ENCODE data around the gene PDGFA.

PDGFA gene

DNA sequence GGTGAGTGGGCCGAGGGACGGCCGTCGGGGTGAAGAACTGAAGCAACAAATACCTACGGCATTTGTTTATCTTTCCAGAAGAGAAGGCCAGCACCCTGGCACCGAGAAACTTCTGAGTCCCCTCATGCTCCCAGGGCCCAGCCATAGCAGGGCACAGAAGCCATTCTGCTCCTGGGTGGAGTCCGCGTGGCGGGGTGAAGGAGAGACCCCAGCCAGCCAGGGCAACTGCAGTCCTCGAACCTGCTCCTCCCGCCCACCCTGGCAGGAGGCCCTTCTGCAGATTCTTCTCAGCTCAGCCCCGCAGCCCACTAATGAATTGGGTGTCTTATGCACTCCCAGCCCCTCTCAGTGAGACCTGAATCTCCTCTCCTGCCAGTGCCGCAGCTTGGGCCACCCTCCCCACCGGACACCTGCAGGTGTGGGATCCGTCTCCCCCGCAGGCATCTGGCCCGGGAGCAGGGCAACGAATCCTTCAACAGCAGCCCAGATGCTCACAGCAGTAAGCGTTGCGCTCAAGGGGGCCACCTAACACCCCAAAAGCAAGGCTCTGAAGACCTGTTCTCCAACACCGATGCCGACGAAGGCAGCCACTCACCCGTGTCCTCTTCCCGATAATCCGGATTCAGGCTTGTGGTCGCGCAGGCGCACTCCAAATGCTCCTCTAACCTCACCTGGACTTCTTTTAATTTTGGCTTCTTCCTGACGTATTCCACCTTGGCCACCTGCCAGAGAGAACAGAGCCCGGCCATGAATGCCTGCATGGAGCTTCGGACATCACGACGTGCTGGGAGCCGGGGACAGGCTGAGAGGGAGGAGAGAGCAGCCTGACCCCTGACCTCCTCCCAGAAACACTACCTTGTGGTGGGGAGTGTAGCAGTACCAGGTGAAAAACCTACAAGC is 18.9 kb downstream of the PDGFA start:
- DNase-seq: no peak

DNA sequence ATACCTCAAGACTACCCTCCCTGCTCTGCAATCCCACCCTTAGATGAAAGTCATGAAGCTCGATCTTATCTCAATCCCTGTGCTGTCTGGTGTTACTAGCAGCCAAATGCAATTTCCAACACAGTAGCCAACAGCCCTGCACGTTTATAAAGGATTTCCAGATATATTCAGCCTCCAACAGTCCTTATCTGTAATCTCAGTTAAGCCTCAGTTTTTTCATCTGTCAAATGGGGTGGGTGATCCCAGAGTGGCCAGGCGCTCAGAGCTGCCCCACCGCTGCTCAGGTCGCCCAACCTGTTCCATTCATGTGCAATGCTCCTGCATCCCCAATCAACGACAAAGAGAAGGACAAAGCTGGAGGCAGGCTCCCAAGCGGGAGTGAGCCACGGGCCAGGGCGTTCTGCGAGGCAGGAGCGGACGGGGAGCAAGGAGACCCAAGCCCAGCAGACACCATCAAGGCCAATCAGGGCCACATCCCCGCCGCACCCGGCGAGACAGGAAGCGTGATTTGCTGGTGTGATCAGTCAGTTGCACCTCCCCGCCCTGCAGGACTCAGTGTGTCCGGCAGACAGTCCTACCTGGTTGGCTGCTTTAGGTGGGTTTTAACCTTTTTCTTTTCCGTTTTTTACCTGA is 19.7 kb downstream of the PDGFA start:
- no peak for DNase-seq

DNA sequence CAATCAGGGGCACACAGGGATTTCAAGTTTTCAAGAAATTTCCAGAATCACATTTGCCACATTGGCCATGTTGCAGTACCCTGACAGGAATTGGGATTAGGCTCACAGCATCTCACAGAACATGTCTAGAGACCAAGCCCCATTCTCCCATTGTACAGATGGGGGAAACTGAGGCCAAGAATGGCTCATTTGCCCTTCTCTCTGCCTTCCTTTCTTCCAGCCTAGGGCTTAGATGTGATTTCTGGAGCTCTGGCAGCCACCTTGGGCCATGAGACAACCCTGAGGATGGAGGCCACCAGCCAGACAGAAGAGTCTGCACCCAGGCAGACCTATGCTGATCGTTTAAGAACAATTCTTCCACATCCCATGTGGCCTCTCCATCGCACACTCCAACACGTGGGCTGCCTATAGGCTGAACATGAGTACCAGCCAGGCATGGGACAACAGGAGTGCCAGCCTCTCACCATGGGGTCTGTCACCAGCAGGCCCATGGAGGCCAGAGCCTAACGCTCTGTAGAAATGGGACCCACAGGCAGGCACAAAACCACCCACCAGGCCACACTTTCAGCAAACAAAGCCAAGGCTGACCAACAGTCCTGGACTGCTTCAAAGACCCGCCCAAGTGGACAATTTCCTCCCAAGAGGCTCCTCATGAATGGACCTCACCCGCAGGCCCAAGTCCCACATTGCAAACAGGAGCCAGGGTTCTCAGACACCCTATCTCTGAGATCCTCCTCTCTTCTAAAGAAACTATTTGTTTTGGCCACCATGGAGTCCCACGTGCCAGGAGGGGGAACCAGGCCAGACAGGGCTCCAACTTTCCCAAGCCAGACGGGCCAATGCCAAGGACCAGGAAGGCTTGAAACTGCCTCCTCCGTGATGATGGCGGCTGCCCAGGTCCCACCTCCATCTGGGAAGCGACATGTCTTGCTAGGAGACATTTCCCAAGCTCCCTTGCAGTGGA is 20.7 kb downstream of the PDGFA start:
- DNase-seq: no peak

DNA sequence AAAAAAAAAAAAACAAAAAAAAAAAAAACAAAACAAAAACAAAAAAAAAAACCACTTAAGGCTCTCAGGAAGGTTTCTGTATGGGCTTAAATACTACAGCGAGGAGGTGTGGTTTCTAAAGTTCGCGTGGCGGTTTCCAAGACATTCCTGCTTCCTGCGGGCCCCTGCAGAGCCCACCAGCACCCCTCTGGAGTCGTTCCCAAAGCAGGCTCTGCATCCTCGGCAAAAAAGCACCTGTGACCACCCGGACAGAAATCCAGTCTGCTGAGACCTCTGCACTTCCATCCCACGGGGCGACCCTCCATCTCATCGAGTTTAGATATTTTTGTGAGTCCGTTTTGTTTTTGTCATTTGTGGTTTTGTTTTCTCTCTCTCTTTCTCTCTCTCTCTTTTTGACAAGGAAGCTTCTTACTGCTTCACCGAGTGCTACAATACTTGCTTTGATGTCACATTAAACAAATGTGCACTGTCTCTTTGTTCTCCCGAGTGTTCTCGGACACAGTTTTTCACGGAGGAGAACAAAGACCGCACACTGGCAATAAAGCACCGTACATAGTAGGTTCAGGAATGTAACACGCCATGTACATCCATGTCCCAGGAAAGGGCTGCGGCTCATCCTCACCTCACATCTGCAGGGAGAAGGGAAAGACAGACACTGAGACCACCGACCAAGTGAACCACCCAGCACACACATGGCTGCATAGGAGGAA is 21.5 kb downstream of the PDGFA start:
- DNase-seq: no peak

DNA sequence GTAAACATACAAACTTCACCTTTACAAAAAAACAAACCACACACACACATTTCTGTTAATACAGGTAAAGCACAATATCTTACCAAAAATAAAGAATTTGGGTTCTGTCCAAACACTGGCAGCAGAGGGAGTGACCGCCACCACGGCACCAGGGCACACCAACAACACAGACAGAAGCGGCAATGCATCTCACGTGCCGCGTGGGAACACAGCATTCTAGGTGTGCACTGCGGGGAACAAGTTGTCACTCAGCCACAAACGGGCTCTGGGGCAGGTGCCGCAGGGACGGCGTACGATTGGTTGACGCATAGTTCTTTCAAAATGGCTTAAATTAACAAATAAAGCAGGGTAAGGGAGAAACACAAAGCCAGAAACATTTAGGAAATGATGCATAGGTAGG is 22.3 kb downstream of the PDGFA start:
- DNase-seq: no peak

DNA sequence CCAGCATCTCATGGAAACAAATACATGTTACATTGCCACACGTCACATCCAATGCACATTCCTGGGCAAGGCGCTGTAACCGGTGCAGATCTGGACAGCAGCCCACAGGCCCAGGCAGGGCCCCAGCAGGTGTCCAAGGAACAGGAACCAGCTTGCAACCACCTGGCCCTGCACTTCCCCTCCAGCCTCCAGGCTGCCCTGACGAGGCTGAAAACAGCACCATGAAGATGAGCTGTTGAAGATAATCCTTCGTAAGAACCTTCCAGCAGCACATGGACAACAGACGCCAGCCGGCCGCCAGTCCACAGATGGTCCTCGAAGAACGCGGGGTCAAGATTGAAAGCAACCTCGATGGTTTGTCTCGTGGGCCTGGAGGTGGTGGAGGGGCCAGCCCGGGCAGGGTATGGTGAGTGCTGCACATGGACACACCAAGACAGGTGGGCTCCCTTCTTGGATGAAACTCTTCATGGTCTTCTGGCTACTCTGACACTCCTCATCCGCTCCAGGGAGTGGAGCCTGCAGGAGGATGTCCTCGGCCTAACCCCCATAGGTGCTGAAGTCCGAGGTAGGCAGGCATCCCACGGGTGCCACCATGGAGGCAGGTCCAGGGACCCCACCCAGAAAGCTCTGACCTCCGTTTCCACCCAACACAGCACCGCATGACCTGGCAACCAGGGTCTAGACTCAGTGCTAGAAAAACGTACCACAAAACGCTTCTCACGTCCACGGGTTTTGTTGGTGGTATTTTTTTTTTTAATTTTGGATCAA is 22.9 kb downstream of the PDGFA start:
- no peak for DNase-seq

DNA sequence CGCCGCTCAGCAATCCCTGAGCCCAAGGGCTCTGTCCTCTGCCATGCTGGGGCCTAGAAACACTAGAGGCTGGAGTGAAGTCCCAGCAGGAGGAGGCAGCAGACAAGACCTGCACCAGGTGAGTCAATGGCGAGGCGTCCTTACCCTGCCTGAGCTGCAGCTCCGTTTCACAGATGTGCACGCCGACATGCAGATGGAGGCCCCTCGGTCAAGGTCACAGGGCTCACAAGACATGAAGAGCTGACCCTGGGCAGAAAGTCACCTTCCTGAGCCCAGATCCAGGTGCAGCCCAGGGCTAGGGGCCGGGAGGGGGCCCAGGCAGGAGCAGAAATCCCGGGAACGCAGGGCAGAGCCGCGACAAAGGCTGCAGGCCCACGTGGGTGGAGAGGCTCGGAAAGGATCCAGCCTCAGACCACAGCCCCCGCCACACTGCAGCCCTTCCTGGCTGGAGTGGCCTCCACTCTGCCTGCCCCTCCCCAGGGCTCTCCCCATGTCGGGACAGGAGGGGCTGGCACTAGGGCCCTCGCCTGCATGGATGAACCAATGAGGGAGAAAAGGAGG is 23.8 kb downstream of the PDGFA start:
- no peak for DNase-seq

DNA sequence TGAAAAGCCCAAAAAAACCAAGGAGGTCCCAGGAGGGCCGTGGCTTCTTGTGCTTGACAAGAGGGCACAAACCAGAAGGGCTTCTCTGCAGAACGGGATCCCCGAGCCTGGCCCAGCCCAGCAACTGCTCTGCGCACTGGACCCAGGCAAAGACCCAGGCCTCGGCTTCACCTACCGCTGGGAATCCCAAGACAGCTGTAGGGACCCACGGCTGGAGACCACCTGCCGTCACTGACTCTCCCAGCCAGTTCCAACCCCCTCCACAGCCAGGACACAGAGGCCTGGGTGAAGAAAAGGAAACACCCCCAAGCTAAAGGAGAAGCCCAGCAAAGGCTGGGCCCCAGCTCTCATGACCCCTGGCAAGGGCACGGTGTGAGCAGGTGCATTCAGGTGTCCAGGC is 24.3 kb downstream of the PDGFA start:
- no peak for DNase-seq

DNA sequence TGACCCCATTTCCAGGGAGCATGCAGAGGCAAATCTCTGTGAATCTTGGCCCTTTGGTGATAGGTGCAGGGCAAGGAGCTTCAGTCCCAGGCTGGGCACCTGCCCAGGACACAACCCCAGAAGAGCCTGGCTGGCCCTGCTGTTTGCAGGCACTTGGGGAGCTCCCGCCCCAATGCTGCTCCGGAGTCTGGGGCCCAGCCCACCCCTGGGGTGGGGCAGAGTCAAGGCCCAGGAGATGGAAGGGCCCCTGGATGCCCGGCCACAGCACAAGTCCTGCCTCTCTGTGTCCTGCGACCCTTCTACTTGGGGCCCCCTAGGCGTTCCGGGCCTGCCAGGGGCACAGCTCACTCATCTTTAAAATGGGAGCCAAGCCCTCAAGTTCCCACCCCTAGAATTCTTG is 24.7 kb downstream of the PDGFA start:
- no peak for DNase-seq

DNA sequence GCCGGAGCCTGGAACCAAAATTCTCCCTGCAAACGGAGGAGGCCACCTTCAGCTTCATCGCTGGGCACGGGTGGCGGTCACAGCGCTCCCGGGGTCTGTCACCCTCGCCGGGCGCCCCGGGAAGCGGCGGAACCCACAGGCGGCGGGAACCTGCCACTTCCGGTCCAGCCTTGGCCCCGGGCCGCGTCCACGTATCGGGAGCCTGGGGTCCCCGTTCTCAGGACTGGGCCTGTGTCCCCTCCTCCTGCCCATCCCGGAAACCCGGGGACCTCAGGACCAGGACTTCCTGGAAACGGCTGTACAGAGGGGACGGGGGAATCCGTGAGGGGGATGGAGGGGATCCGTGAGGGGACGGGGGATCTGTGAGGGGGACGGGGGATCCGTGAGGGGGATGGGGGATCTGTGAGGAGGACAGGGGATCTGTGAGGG is 25.4 kb downstream of the PDGFA start:
- DNase-seq: no peak

DNA sequence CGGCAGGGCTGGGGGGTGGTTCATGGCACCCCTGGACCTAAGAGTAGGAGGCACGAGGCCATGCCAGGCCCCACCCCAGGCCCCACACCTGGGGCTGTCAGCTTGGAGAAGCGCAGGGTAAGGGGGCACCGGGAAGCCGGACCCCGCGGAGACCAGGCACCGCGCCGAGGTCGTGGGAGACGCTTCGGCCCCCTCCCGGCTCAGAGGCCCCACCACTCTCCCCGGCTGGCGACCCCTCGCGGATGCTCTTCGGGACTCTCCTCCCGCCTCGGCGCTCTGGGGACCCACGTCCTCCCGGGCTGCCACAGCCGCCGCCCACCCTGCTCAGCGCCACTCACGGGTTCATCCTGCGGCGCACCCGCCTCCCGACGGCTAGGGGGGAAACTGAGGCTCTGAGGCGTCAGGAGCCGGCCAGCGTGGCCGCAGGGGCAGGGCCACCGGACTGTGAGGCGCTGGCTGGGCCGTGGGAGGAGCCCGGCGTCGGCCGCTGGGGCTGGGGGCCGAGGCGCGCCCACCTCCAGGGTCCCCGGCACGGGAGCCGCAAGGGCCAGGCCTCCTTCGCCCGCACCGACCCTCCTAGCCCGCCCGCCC is 25.9 kb downstream of the PDGFA start:
- DNase-seq: no peak

DNA sequence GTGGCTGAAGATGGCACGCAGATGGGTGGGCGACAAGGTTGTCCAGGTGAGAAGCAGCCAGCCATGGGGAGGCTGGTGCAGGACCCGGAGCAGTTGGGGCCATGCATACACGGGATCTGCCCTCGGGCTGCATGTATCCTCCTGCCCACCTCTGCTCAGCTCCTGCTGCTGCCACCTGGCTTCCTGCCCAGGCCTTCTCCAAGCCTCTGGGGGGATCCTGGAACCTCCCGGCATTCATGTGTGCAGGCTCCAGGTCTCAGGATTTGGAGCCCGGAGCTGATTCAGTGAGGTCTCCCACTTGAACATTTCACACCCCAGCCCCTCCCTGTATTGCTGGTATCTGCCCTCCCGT is 27.0 kb downstream of the PDGFA start:
- DNase-seq: no peak

DNA sequence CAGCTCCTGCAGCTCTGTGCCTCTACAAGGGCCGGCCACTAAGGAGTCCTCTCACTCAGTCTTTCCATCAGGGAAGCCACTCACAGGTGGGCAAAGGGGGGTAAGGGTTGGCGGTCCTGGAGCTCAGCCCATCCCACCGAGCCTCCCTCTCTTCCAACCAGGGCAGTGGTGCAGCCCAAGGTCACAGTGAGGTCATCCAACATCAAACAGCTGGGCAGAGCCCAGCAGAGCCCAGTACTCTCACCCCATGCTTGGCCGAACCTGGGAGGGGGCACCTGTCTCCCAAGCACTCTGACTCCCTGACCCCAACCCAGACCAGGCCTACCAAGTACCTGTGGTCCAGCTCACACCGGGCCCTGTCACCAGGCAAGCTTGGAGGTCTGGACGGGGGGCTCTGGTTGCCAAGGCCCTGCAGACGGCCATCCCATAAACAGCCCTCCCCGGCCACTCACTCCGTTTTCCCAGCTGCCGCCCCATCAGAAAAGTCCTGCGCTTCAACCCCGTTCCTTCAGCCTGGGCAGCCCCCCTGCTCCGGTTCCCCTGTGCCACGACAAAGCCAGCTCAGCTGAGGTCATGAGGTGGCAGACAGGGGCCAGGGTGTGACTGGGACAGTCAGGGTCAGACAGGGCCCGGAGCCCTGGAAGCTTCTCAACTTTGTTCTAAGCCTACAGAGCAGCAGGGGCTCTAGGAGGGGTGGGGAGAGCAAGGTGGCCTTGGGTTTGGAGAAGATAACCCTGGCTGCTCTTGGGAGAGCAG is 27.5 kb downstream of the PDGFA start:
- DNase-seq: no peak

DNA sequence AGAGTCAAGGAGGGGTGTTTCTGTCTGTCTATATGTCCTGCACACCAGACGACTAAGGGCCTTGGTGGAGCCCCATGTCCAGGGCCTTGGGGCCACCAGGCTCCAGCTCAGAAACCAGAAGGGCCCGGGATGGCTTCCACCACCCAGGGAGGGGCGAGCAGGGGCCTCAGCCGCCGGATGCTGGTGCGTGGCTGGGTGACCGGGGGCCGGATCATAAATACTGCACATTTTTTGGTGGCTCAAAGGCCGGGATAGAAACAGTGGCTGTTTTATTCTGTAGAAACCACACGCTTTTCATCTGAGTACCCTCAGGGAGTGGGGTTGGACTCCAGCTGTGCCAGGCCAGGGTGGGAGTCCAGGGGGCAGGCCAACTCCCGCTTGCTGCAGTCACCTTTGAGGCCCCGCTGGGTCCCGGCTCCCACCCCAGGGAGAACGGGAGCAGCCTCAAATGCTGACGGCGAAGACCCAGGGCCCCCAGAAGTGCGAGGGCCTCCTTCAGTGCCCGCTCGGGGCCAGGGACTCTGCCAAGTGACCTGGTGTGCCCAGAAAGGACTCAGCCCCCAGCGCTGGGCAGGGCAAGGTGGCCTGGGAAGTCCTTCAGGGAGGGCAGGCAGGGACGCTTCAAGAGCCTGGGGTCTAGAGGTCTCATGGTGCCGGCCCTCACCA is 28.2 kb downstream of the PDGFA start:
- DNase-seq: no peak

DNA sequence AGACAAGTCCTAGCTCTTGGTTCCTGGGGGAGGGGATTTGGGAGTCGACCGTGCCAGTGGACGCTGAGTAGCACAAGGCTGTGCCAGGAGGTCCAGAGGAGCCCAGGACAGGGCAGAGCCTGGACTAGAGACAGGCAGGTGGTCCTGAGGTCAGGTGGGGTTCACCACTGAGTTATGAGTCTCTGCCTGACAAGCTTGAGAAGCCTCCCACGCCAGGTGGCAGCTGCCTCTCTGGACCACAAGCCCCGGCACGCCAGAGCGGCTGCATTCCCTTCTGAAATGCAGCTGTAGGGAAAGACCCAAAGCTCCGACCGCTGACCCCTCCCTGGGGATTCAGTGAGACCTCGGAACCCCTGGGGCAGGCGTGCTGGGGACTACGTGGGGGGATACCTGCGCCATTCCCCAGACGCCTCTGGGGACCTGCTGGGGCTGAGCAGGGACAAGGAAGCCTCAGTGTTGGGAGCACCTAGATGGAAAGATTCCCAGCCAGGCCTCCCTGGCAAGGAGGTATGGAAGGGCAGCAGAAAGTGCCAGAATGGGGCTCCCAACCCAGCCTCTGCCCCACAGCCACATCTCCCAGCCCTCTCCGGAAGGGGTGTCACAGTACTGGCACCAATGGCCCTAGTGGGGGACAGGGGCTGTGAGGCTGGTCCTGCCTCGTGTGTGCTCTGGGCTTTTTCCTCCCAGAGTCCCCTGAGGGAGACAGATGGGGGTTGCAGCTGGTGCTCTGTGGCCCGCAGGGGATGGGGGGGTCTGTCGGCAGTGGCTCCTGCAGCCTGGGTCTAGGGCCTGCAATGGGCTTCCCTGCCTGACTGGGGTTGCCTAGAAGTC is 29.0 kb downstream of the PDGFA start:
- DNase-seq: no peak

DNA sequence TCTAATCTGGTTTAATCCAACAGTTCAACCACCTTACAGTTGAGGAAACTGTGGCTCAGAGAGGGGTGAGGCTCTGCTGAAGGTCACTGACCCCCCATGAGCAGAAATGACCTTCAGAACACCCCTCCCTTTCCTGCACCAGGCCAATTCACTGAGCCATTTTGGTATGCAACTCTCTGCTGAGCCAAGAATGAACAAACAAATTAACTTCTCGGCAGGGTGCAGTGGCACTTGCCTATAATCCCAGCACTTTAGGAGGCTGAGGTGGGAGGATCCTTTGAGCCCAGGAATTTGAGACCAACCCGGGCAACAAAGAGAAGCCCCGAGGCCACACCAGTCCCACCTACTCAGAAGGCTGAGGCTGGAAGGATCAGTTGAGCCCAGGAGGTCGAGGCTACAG is 29.8 kb downstream of the PDGFA start:
- DNase-seq: no peak

DNA sequence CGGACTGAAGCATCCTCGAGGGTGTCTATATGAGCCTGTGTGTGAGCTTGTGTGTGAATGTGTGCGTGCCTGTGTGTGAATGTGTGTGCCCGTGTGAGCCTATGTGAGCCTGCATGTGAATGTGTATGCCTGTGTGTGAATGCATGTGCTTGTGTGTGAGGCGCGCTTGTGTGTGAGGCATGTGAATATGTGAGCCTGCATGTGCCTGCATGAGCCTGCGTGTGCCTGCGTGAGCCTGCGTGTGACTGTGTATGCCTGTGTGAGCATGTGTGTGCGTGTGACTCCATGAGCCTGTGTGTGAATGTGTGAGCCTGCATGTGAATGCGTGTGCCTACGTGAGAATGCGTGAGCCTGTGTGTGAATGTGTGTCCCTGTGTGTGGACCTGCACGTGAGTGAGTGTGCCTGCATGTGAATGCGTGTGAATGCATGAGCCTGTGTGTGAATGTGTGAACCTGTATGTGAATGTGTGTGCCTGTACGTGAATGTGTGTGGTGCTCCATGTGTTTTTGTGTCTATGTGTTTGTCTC is 33.4 kb downstream of the PDGFA start:
- DNase-seq: no peak

All from activated effector memory CD4-positive, alpha-beta T cell treated with anti-CD3 and anti-CD28 coated beads, Interleukin-2, amount 50 U/mL, for 16 hours (primary cell).